A549 (cell line): ENCODE results near the gene ARPC5L. TPM values are rescaled to one million over a fixed set of nuclear protein-coding genes. Genes with fewer than 3 reads are reported as not detected.

ENCODE experiments used
- ATAC-seq, 2 experiments: fragments of 200-7000 bp in 1 of 2; fragments of >200 bp in 1 of 2; cut with Nextera tagmentation in 1 of 2; cut with Tn5 transposase in 1 of 2; 3 replicates each; pipeline versions ENCODE4 v1.8.0 to v1.9.1; 2018 to 2020; ENCODE audit warnings: mild to moderate bottlenecking in 1 of 2, moderate library complexity in 1 of 2
- CTCF ChIA-PET: fragments of 300-600 bp; sonication (Branson Sonifier 250); formaldehyde crosslinking; extraction: SDS; loops from one replicate; lab custom pipeline; 2021; ENCODE audit warnings: antibody characterized with exemption, inconsistent platforms; lab: Yijun Ruan, JAX
- POLR2A ChIA-PET: fragments of 350-600 bp; formaldehyde crosslinking; extraction: SDS; loops from one replicate; lab custom pipeline; 2021; ENCODE audit warnings: antibody characterized with exemption, inconsistent platforms; lab: Yijun Ruan, JAX
- DNase-seq, 2 experiments: peaks; one replicate each; pipeline versions ENCODE4 v3.0.0 to v3.0.0-alpha.2; 2011 to 2016; ENCODE audit warnings: low read depth in 1 of 2, low spot score in 1 of 2
- FAIRE-seq: peaks from 2 replicates; lab custom pipeline; 2011; peaks lifted over from hg19 to GRCh38; lab: Jason Lieb, UNC
- H3K27ac ChIP-seq, 2 experiments: fragments of >200 bp; sonication (Bioruptor Twin); formaldehyde crosslinking; 3 replicates each; pipeline ENCODE4 v1.5.1; 2016 to 2017
- H3K4me1 ChIP-seq: fragments of >200 bp; sonication (Bioruptor Twin); formaldehyde crosslinking; 3 replicates; pipeline ENCODE4 v1.6.1; 2016
- H3K4me2 ChIP-seq: fragments of >200 bp; sonication (Bioruptor Twin); formaldehyde crosslinking; 3 replicates; pipeline ENCODE4 v1.6.1; 2016
- H3K4me3 ChIP-seq: fragments of >200 bp; sonication (Bioruptor Twin); formaldehyde crosslinking; 3 replicates; pipeline ENCODE4 v1.5.1; 2016
- H3K9me3 ChIP-seq: fragments of >200 bp; sonication (Bioruptor Twin); formaldehyde crosslinking; 3 replicates; pipeline ENCODE4 v1.6.1; 2016
- BCL3 ChIP-seq: fragments of >200 bp; sonication (Bioruptor Twin); formaldehyde crosslinking; IDR thresholded peaks from 3 replicates; pipeline ENCODE4 v1.6.1; 2016
- CBX8 ChIP-seq: fragments of 200-600 bp; sonication (generic); IDR thresholded peaks from 2 replicates; pipeline ENCODE4 v1.6.1; 2016
- CEBPB ChIP-seq, 2 experiments: fragments of >200 bp in 1 of 2; sonication (Bioruptor Twin) in 1 of 2; formaldehyde crosslinking in 1 of 2; IDR thresholded peaks; 2 replicates each; pipeline ENCODE4 v1.6.1; 2012 to 2016
- CTCF ChIP-seq: fragments of >200 bp; sonication (Bioruptor Twin); formaldehyde crosslinking; IDR thresholded peaks from 3 replicates; pipeline ENCODE4 v1.5.1; 2016
- EHF ChIP-seq: fragments of 250-450 bp; sonication (Bioruptor Pico); IDR thresholded peaks from 2 replicates; pipeline ENCODE4 v1.5.0; 2020; ENCODE audit warnings: mild to moderate bottlenecking
- ESRRA ChIP-seq: fragments of 150-350 bp; IDR thresholded peaks from 2 replicates; pipeline ENCODE4 v1.6.1; 2014; ENCODE audit warnings: mild to moderate bottlenecking, low read length, borderline replicate concordance
- FOSL2 ChIP-seq, 2 experiments: fragments of 450-650 bp in 1 of 2; fragments of >200 bp in 1 of 2; sonication (Bioruptor Twin) in 1 of 2; formaldehyde crosslinking; IDR thresholded peaks; 2 replicates each; pipeline versions ENCODE4 v1.5.0 to v1.6.1; 2016 to 2020; ENCODE audit warnings: mild to moderate bottlenecking in 1 of 2, moderate library complexity in 1 of 2
- FOXS1 ChIP-seq: fragments of 250-450 bp; sonication (Bioruptor Pico); IDR thresholded peaks from 2 replicates; pipeline ENCODE4 v1.5.0; 2020; ENCODE audit warnings: mild to moderate bottlenecking, moderate library complexity
- HDAC2 ChIP-seq: fragments of 200-600 bp; sonication (generic); IDR thresholded peaks from 2 replicates; pipeline ENCODE4 v1.6.1; 2016
- HEYL ChIP-seq: fragments of 250-450 bp; sonication (Bioruptor Pico); IDR thresholded peaks from 2 replicates; pipeline ENCODE4 v1.8.0; 2021; ENCODE audit warnings: mild to moderate bottlenecking, moderate library complexity
- HMGXB4 ChIP-seq: fragments of 250-450 bp; sonication (Bioruptor Pico); IDR thresholded peaks from 2 replicates; pipeline ENCODE4 v1.5.0; 2021; ENCODE audit warnings: mild to moderate bottlenecking, moderate library complexity, borderline replicate concordance
- HOXB5 ChIP-seq: fragments of 250-450 bp; sonication (Bioruptor Pico); IDR thresholded peaks from 2 replicates; pipeline ENCODE4 v1.5.0; 2020; ENCODE audit warnings: mild to moderate bottlenecking, moderate library complexity
- KDM5A ChIP-seq: fragments of 200-600 bp; sonication (generic); IDR thresholded peaks from 2 replicates; pipeline ENCODE4 v1.6.1; 2016; ENCODE audit warnings: antibody characterized with exemption, mild to moderate bottlenecking
- NR3C1 ChIP-seq: fragments of >200 bp; sonication (Bioruptor Twin); formaldehyde crosslinking; IDR thresholded peaks from 3 replicates; pipeline ENCODE4 v1.6.1; 2017
- POLR2A ChIP-seq: IDR thresholded peaks from 2 replicates; pipeline ENCODE4 v1.6.1; 2012; ENCODE audit warnings: mild to moderate bottlenecking, low read length
- POLR2AphosphoS2 ChIP-seq: conservative IDR thresholded peaks from 2 replicates; pipeline ENCODE4 v1.6.1; 2012; ENCODE audit warnings: low read length, improper control_type of control experiment, inconsistent platforms
- RCOR1 ChIP-seq: fragments of 150-350 bp; IDR thresholded peaks from 2 replicates; pipeline ENCODE4 v1.6.1; 2014; ENCODE audit warnings: antibody characterized with exemption, low read length, low read depth
- SMC3 ChIP-seq: fragments of >200 bp; sonication (Bioruptor Twin); formaldehyde crosslinking; IDR thresholded peaks from 3 replicates; pipeline ENCODE4 v1.6.1; 2018; ENCODE audit warnings: inconsistent platforms
- SREBF2 ChIP-seq: fragments of 450-650 bp; IDR thresholded peaks from 2 replicates; pipeline ENCODE4 v1.6.1; 2014; ENCODE audit warnings: mild to moderate bottlenecking, moderate library complexity
- TFCP2L1 ChIP-seq: fragments of 250-450 bp; sonication (Bioruptor Pico); IDR thresholded peaks from 2 replicates; pipeline ENCODE4 v1.5.0; 2021; ENCODE audit warnings: mild to moderate bottlenecking
- TP53 ChIP-seq: fragments of 250-450 bp; sonication (Bioruptor Pico); IDR thresholded peaks from 2 replicates; pipeline ENCODE4 v1.5.0; 2021; ENCODE audit warnings: mild to moderate bottlenecking, moderate library complexity
- WGBS: methylation state at CpG from one replicate; pipeline ENCODE4 v1.1.6; 2017; ENCODE audit errors: missing lambda C conversion rate; 5-methylcytosine and 5-hydroxymethylcytosine counted together
- polyA plus RNA-seq, 4 experiments: library from polyadenylated mRNA; depleted of rRNA in 3 of 4; stranded (reverse); fragments of >200 nt; fragmentation: RNase III in 1 of 4; extraction: RNeasy Plus Mini Kit Qiagen cat#74134 plus additional on column Dnase treatment in 1 of 4; gene quantifications; 2 replicates in 3 of 4; 3 replicates in 1 of 4; pipeline ENCODE4 v1.2.3, GENCODE V29; 2011 to 2017

The ARPC5L gene
- polyA plus RNA-seq, 2 of the 4 experiments (the other 2 are of a cell fraction), result 59.4 to 62.8 TPM

GRCh38 chr9:124908098-124908497 lies 46.2 kb downstream of the ARPC5L start:
- H3K9me3 ChIP-seq, result no peaks in the 10 kb centered on the region
- H3K4me3 ChIP-seq, result no peak overlapping the region
- ChIA-PET CTCF (interaction anchor here (1.7 kb wide), 1 partner anchor 16 kb away, joined by 3 read pairs; no protein-coding TSS in a partner anchor), POLR2A (no interaction called here)
- no peak overlapping the region for H3K4me2 ChIP-seq
- FAIRE-seq (no peak), ATAC-seq (no peak)
- H3K27ac ChIP-seq, result no peak overlapping the region
- TF ChIP-seq FOXS1 (CRISPR knock-in tag), result no peak
- no peak for TF ChIP-seq FOSL2 (IDR thresholded peaks at IDR 0.05)
- no peak for TF ChIP-seq FOSL2 (CRISPR knock-in tag; IDR thresholded peaks at IDR 0.05)
- TF ChIP-seq TFCP2L1 (CRISPR knock-in tag), result no peak
- no peak for TF ChIP-seq KDM5A
- TF ChIP-seq BCL3, result no peak
- no peak for TF ChIP-seq HOXB5
- TF ChIP-seq, all 56 proteins: peak for 0
- 79% methylated on average over 2 of the region's 2 CpGs for WGBS
- no peaks in the 10 kb centered on the region for H3K4me1 ChIP-seq
- no peak for DNase-seq

GRCh38 chr9:124911766-124912165 lies 49.8 kb downstream of the ARPC5L start:
- Histone ChIP-seq H3K9me3 (no peaks in the 10 kb centered on the region), H3K27ac (no peak overlapping the region)
- TF ChIP-seq NR3C1 (no peak), SMC3 (no peak), EHF (CRISPR knock-in tag) (no peak), SREBF2 (no peak), HEYL (CRISPR knock-in tag) (no peak), RCOR1 (no peak), HOXB5 (no peak), POLR2A (no peak), POLR2AphosphoS2 (no peak), CTCF (no peak), HMGXB4 (CRISPR knock-in tag) (no peak), HDAC2 (no peak)
- TF ChIP-seq, all 56 proteins: peak for 0
- ATAC-seq (no peak), FAIRE-seq (no peak), DNase-seq (no peak)
- 90% methylated on average over 1 of the region's 1 CpG for WGBS
- no peaks in the 10 kb centered on the region for H3K4me1 ChIP-seq
- ChIA-PET CTCF (interaction anchor here (0.7 to 1.3 kb wide), 2 partner anchors 11 to 28 kb away, joined by 3 to 6 read pairs; no protein-coding TSS in a partner anchor), POLR2A (no interaction called here)
- no peak overlapping the region for H3K4me3 ChIP-seq
- H3K4me2 ChIP-seq, result no peak overlapping the region

- H3K4me2 ChIP-seq, result no peak overlapping the region
These were observed 51.4 kb downstream of the ARPC5L start for GRCh38 chr9:124913378-124913777.

More at GRCh38 chr9:124913378-124913777, 51.4 kb downstream of the ARPC5L start:
- DNase-seq, result no peak
- Histone ChIP-seq H3K27ac (no peak overlapping the region), H3K4me1 (no peaks in the 10 kb centered on the region), H3K4me3 (no peak overlapping the region)
- 90% methylated on average over 2 of the region's 2 CpGs for WGBS
- CTCF ChIA-PET, result no interaction called here
- FAIRE-seq, result no peak
- no peak for ATAC-seq
- TF ChIP-seq ESRRA (no peak), CEBPB (IDR thresholded peaks at IDR 0.05) (no peak), TP53 (CRISPR knock-in tag) (no peak), CBX8 (no peak), TFCP2L1 (CRISPR knock-in tag) (no peak)
- TF ChIP-seq, all 56 proteins: peak for 0
- no peaks in the 10 kb centered on the region for H3K9me3 ChIP-seq
- POLR2A ChIA-PET, result no interaction called here
